ENCODE measurements around the gene HSPA2.

DNA sequence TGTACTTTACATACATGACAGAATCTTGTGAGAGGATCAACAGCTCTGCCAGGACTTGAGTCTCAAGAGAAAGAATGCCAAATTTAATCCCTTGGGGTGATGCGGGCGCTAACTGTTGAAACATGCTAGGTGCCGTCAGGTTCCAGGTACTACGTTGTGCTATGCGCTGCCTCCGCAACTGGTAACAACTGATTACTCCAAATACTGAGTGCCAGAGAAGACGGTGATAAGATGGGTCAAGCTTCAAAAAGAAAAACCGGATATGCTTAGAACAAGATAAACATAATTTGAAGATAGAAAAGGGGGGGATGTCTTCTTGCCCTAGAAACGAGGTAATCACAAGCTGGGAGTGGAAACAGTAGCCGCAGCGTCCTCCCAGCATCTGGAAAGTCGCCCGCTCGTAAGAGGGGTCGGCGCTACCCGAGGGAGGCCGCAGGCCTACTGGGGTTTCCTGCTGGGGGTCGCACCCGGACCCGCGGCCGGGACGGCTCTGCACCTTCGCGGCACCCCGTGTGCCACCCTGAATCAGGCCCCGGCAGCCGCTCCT is 37.6 kb upstream of the HSPA2 start:
- no peak for TF ChIP-seq MAFK (IDR thresholded peaks at IDR 0.05; ENCODE audit: low read depth, low read length)
- TF ChIP-seq RAD21 (IDR thresholded peaks at IDR 0.05; ENCODE audit: low read length) = no peak
